H9 (cell line): ENCODE measurements around the gene GRIN2A. TPM values are rescaled to one million over a fixed set of nuclear protein-coding genes. Genes with fewer than 3 reads are reported as not detected.

Source experiments
- DNase-seq: peaks from one replicate; pipeline ENCODE4 v3.0.0-alpha.2; 2017
- H2AFZ ChIP-seq: one replicate; pipeline ENCODE4 v1.6.1; 2013; ENCODE audit warnings: mild to moderate bottlenecking, low read length, control low read depth, moderate library complexity
- H2AK5ac ChIP-seq: 2 replicates; pipeline ENCODE4 v1.6.1; 2013; ENCODE audit warnings: low read length, control low read depth, mixed read lengths; ENCODE audit not compliant: insufficient read length
- H2BK120ac ChIP-seq: one replicate; pipeline ENCODE4 v1.6.1; 2013; ENCODE audit warnings: low read depth, mild to moderate bottlenecking, low read length, control low read depth, inconsistent platforms; ENCODE audit not compliant: poor library complexity, severe bottlenecking
- H2BK12ac ChIP-seq: 2 replicates; pipeline ENCODE4 v1.6.1; 2013; ENCODE audit warnings: low read length, control low read depth, mixed read lengths, low read depth; ENCODE audit not compliant: insufficient read length
- H2BK15ac ChIP-seq: 2 replicates; pipeline ENCODE4 v1.6.1; 2013; ENCODE audit warnings: low read depth, low read length, control low read depth
- H2BK20ac ChIP-seq: one replicate; pipeline ENCODE4 v1.6.1; 2013; ENCODE audit warnings: low read depth, mild to moderate bottlenecking, low read length, control low read depth, inconsistent platforms; ENCODE audit not compliant: poor library complexity, severe bottlenecking
- H2BK5ac ChIP-seq: 2 replicates; pipeline ENCODE4 v1.6.1; 2013; ENCODE audit warnings: low read length, control low read depth, mixed read lengths; ENCODE audit not compliant: insufficient read length
- H3K14ac ChIP-seq: 2 replicates; pipeline ENCODE4 v1.6.1; 2013; ENCODE audit warnings: low read length, control low read depth; ENCODE audit not compliant: insufficient read depth
- H3K18ac ChIP-seq: 2 replicates; pipeline ENCODE4 v1.6.1; 2013; ENCODE audit warnings: low read depth, mild to moderate bottlenecking, mixed read lengths, low read length, control low read depth; ENCODE audit not compliant: insufficient read length
- H3K23ac ChIP-seq: 2 replicates; pipeline ENCODE4 v1.6.1; 2013; ENCODE audit warnings: low read length, control low read depth, mixed read lengths, low read depth; ENCODE audit not compliant: insufficient read length
- H3K23me2 ChIP-seq: 2 replicates; pipeline ENCODE4 v1.6.1; 2013; ENCODE audit warnings: low read depth, mild to moderate bottlenecking, mixed read lengths, low read length, control low read depth; ENCODE audit not compliant: insufficient read length, poor library complexity, severe bottlenecking
- H3K27ac ChIP-seq: 2 replicates; pipeline ENCODE4 v1.5.1; 2013; ENCODE audit warnings: low read length, control low read depth, mixed read lengths, low read depth; ENCODE audit not compliant: insufficient read length
- H3K27me3 ChIP-seq: 2 replicates; pipeline ENCODE4 v1.6.1; 2013; ENCODE audit warnings: low read length, control low read depth, inconsistent platforms; ENCODE audit not compliant: insufficient read depth
- H3K4ac ChIP-seq: 2 replicates; pipeline ENCODE4 v1.6.1; 2013; ENCODE audit warnings: low read depth, mild to moderate bottlenecking, control low read depth, inconsistent platforms, low read length, moderate library complexity
- H3K4me1 ChIP-seq: 2 replicates; pipeline ENCODE4 v1.6.1; 2013; ENCODE audit warnings: low read length, control low read depth, inconsistent platforms; ENCODE audit not compliant: insufficient read depth
- H3K4me2 ChIP-seq: 2 replicates; pipeline ENCODE4 v1.6.1; 2013; ENCODE audit warnings: low read length, control low read depth, mixed read lengths; ENCODE audit not compliant: insufficient read length, insufficient read depth
- H3K56ac ChIP-seq: 2 replicates; pipeline ENCODE4 v1.6.1; 2013; ENCODE audit warnings: low read depth, mild to moderate bottlenecking, mixed read lengths, low read length, control low read depth; ENCODE audit not compliant: insufficient read length
- H3K79me1 ChIP-seq: 2 replicates; pipeline ENCODE4 v1.6.1; 2013; ENCODE audit warnings: low read depth, mild to moderate bottlenecking, moderate library complexity, low read length, control low read depth, inconsistent platforms; ENCODE audit not compliant: insufficient read depth, poor library complexity, severe bottlenecking
- H3K79me2 ChIP-seq: 2 replicates; pipeline ENCODE4 v1.6.1; 2013; ENCODE audit warnings: low read length, control low read depth, inconsistent platforms; ENCODE audit not compliant: insufficient read depth
- H3K9ac ChIP-seq: 2 replicates; pipeline ENCODE4 v1.6.1; 2013; ENCODE audit warnings: low read length, control low read depth, mixed read lengths; ENCODE audit not compliant: insufficient read length; ENCODE audit errors: extremely low read depth
- H3K9me3 ChIP-seq: one replicate; pipeline ENCODE4 v1.6.1; 2013; ENCODE audit warnings: low read depth, low read length, inconsistent platforms; ENCODE audit not compliant: control insufficient read depth
- H3T11ph ChIP-seq: one replicate; pipeline ENCODE4 v1.6.1; 2013; ENCODE audit warnings: mild to moderate bottlenecking, low read length, control low read depth, inconsistent platforms
- H4K20me1 ChIP-seq: one replicate; pipeline ENCODE4 v1.6.1; 2013; ENCODE audit not compliant: control insufficient read depth, insufficient read length, insufficient read depth
- H4K5ac ChIP-seq: 2 replicates; pipeline ENCODE4 v1.6.1; 2013; ENCODE audit warnings: low read depth, mild to moderate bottlenecking, mixed read lengths, low read length, control low read depth; ENCODE audit not compliant: insufficient read length
- H4K8ac ChIP-seq: replicated peaks from 2 replicates; pipeline ENCODE4 v1.6.1; 2013; ENCODE audit warnings: low read length, control low read depth, mixed read lengths, low read depth; ENCODE audit not compliant: insufficient read length
- H4K91ac ChIP-seq: 2 replicates; pipeline ENCODE4 v1.6.1; 2013; ENCODE audit warnings: low read depth, mild to moderate bottlenecking, moderate library complexity, mixed read lengths, low read length, control low read depth; ENCODE audit not compliant: insufficient read length
- H3K27ac Mint-ChIP-seq, 3 experiments: 2 replicates in 2 of 3; 3 replicates in 1 of 3; pipeline ENCODE4 v1.8.0; 2020 to 2021; ENCODE audit warnings: mixed read lengths in 3 of 3, mild to moderate bottlenecking in 1 of 3, moderate library complexity in 1 of 3
- H3K27me3 Mint-ChIP-seq: 2 replicates; pipeline ENCODE4 v1.8.0; 2021; ENCODE audit warnings: low read depth, mild to moderate bottlenecking, moderate library complexity, mixed read lengths
- H3K36me3 Mint-ChIP-seq, 3 experiments: 2 replicates in 2 of 3; 3 replicates in 1 of 3; pipeline ENCODE4 v1.8.0; 2020 to 2021; ENCODE audit warnings: low read depth in 3 of 3, mixed read lengths in 3 of 3; ENCODE audit not compliant: insufficient read depth in 1 of 3
- H3K4me1 Mint-ChIP-seq, 2 experiments: 2 replicates each; pipeline ENCODE4 v1.8.0; 2020; ENCODE audit warnings: mixed read lengths in 2 of 2
- H3K4me3 Mint-ChIP-seq, 2 experiments: 2 replicates in 1 of 2; 3 replicates in 1 of 2; pipeline ENCODE4 v1.8.0; 2020 to 2021; ENCODE audit warnings: mild to moderate bottlenecking in 2 of 2, mixed read lengths in 2 of 2, moderate library complexity in 1 of 2
- H3K9me3 Mint-ChIP-seq, 2 experiments: 2 replicates in 1 of 2; 3 replicates in 1 of 2; pipeline ENCODE4 v1.8.0; 2020; ENCODE audit warnings: mild to moderate bottlenecking in 2 of 2, mixed read lengths in 2 of 2, moderate library complexity in 1 of 2
- CTCF ChIP-seq: fragments of 200-600 bp; sonication (generic); conservative IDR thresholded peaks from 3 replicates; pipeline ENCODE4 v1.8.0; 2021; ENCODE audit warnings: antibody characterized with exemption, mild to moderate bottlenecking
- WGBS: extraction: QIAGEN DNeasy Blood & Tissue Kit; methylation state at CpG from one replicate; pipeline ENCODE4 v1.1.7; 2013; ENCODE audit warnings: missing lambda C conversion rate, low lambda C conversion rate, mixed read lengths; ENCODE audit not compliant: insufficient read length; ENCODE audit errors: extremely low coverage; 5-methylcytosine and 5-hydroxymethylcytosine counted together
- total RNA-seq: library from RNA; stranded (reverse); gene quantifications from 2 replicates; pipeline ENCODE4 v1.2.1, GENCODE V29; 2021

GRIN2A gene
- total RNA-seq, 1 experiment from 2014 or later: 1.5 TPM

- Histone ChIP-seq H3K79me2 (no peaks in the 10 kb centered on the region), H3K23me2 (no peaks in the 10 kb centered on the region), H2BK12ac (no peak overlapping the region), H3T11ph (no peak overlapping the region), H3K9me3 (no peaks in the 10 kb centered on the region), H4K8ac (no peak overlapping the region), H3K14ac (no peak overlapping the region), H2BK15ac (no peak overlapping the region), H3K4me1 (no peaks in the 10 kb centered on the region), H2AFZ (no peak overlapping the region), H4K91ac (no peak overlapping the region), H3K27me3 (no peaks in the 10 kb centered on the region), H3K56ac (no peak overlapping the region), H3K27ac (no peak overlapping the region), H3K9ac (no peak overlapping the region), H3K23ac (no peak overlapping the region), H2BK5ac (no peak overlapping the region), H3K18ac (no peak overlapping the region), H3K79me1 (no peaks in the 10 kb centered on the region), H2BK20ac (no peak overlapping the region), H4K5ac (no peak overlapping the region), H3K4ac (no peak overlapping the region), H2AK5ac (no peak overlapping the region), H4K20me1 (no peaks in the 10 kb centered on the region), H2BK120ac (no peak overlapping the region), H3K4me2 (no peak overlapping the region)
- Mint-ChIP-seq H3K9me3 (no peaks in the 10 kb centered on the region), H3K4me1 (no peaks in the 10 kb centered on the region), H3K36me3 (peaks cover 0 to 4% (median 0%) of the 10 kb centered on the region in 3 experiments; a peak in 1 of 7 replicates), H3K27ac (no peak overlapping the region; a peak in 1 of 7 replicates), H3K27me3 (no peaks in the 10 kb centered on the region), H3K4me3 (no peak overlapping the region)
- WGBS: no CpG with 5 or more reads among the region's 1 CpG
- no peak for DNase-seq
- TF ChIP-seq CTCF: no peak
Measured at GRCh38 chr16:9798474-9798873, 383.8 kb downstream of the GRIN2A start.
